Measurements from ENCODE around the gene FAM114A2. TPM values are rescaled to one million over a fixed set of nuclear protein-coding genes. Genes with fewer than 3 reads are reported as not detected.
"Not testable (repeated sequence)": the region's sequence is repeated elsewhere in the genome, so short reads cannot be mapped to it uniquely, and the experiment has no call there.

FAM114A2 gene
- total RNA-seq = 27.2 TPM

- peak; percentile 76 for DNase-seq
These were observed at the start of gene FAM114A2, which contains the start of gene MFAP3 for GRCh38 chr5:154038707-154039457. Gene FAM114A2, minus strand, starts transcription at chr5:154038910. Its CDS starts 3,957 bp downstream, at chr5:154034953. Gene MFAP3, plus strand, starts transcription at chr5:154038967. Its CDS starts 10,756 bp downstream, at chr5:154049723.

- no peak for DNase-seq
These were observed 48.5 kb upstream of the FAM114A2 start for GRCh38 chr5:154087260-154087659.

- peak; percentile 53 for DNase-seq
These were observed 47.9 kb upstream of the FAM114A2 start for GRCh38 chr5:154086641-154087040.

GRCh38 chr5:154086146-154086545, 47.4 kb upstream of the FAM114A2 start:
- DNase-seq = no peak

- no peak for DNase-seq
These were observed 45.4 kb upstream of the FAM114A2 start for GRCh38 chr5:154084062-154084639.

GRCh38 chr5:154081246-154081645, 42.5 kb upstream of the FAM114A2 start:
- no peak for DNase-seq

GRCh38 chr5:154078272-154078671, 39.6 kb upstream of the FAM114A2 start:
- DNase-seq = peak; percentile 58

GRCh38 chr5:154077696-154078095, 39.0 kb upstream of the FAM114A2 start:
- no peak for DNase-seq

- no peak for DNase-seq
These were observed 37.7 kb upstream of the FAM114A2 start for GRCh38 chr5:154076240-154076922.

GRCh38 chr5:154072414-154073171, 33.9 kb upstream of the FAM114A2 start:
- DNase-seq = peak; percentile 65

- DNase-seq = no peak
These were observed 33.2 kb upstream of the FAM114A2 start for GRCh38 chr5:154071799-154072413.

- DNase-seq = not testable (repeated sequence)
These were observed 31.1 kb upstream of the FAM114A2 start for GRCh38 chr5:154069854-154070253.

GRCh38 chr5:154065971-154066370, 27.3 kb upstream of the FAM114A2 start:
- DNase-seq = no peak

GRCh38 chr5:154063372-154063771, 24.7 kb upstream of the FAM114A2 start:
- DNase-seq = no peak

- DNase-seq = no peak
These were observed 21.9 kb upstream of the FAM114A2 start for GRCh38 chr5:154060606-154061005.

- no peak for DNase-seq
These were observed 20.9 kb upstream of the FAM114A2 start for GRCh38 chr5:154059583-154059982.

- DNase-seq = no peak
These were observed 20.3 kb upstream of the FAM114A2 start for GRCh38 chr5:154059039-154059430.

- no peak for DNase-seq
These were observed 19.6 kb upstream of the FAM114A2 start for GRCh38 chr5:154058055-154059038.

GRCh38 chr5:154055201-154055600, 16.5 kb upstream of the FAM114A2 start:
- DNase-seq = no peak

- no peak for DNase-seq
These were observed 14.8 kb upstream of the FAM114A2 start for GRCh38 chr5:154053468-154053867.

- no peak for DNase-seq
These were observed 10.9 kb upstream of the FAM114A2 start for GRCh38 chr5:154049636-154050035.
